Activated CD8-positive, alpha-beta memory T cell treated with anti-CD3 and anti-CD28 coated beads for 1 hour (primary cell): ENCODE data around the gene ACADVL.
A peak's percentile ranks its signal among the peaks of the same experiment; 100 is the strongest.
"Not testable (repeated sequence)": the region's sequence is repeated elsewhere in the genome, so short reads cannot be mapped to it uniquely, and the experiment has no call there.

Experiments used
- DNase-seq, 2 donors: peaks; one replicate each; pipeline ENCODE4 v3.0.0-alpha.2; 2020; ENCODE audit warnings: low read depth in 1 of 2; ENCODE audit errors: extremely low read depth in 1 of 2

Gene ACADVL

DNA sequence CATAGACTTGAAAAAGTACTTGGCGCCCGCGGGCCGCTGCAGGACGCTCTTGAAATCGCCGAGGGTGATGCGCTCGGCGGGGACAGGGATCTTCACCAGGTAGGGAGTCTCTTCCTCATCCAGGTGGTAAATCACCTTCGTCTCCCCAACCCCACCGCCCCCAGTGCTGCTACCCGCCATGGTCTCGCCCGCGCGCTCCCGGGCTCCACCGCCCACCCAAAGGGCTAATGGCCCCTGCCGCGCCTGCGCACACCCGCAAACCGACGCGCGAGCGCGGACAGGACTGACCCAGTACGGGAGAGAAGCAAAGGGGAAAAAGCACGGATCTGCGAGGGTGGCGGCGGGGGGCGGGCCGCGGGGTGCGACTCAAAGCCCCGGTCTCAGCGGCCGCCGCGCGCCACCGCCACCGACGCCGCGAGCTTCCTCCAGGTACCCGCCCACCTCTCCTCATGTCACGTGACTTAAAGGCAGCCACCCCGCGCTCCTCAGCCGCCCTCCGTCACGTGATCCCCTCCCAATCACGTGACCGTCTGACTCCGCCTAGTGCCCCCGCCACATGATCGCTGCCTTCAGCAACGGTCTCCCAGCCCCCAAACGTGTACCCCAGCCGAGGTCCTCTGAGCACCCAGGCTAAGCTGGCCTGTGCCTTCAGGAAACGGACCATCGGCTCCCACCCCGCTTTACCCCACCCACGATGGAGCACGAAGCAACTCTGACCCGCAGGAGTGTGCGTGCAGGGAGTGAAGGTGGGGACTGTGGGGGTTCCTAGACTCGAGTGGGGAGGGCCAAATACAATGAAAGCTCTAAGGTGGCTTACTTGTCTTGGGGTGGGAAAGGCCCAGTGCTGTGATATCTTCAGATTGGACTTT, 14.6 kb downstream of the ACADVL start, which contains the start of gene DVL2:
Gene DVL2 (minus strand): TSS at position 435 of the 869 bp plus-strand sequence. CDS start 255 bp downstream, at position 180.
- DNase-seq, result peak; percentile 83 to 87

DNA sequence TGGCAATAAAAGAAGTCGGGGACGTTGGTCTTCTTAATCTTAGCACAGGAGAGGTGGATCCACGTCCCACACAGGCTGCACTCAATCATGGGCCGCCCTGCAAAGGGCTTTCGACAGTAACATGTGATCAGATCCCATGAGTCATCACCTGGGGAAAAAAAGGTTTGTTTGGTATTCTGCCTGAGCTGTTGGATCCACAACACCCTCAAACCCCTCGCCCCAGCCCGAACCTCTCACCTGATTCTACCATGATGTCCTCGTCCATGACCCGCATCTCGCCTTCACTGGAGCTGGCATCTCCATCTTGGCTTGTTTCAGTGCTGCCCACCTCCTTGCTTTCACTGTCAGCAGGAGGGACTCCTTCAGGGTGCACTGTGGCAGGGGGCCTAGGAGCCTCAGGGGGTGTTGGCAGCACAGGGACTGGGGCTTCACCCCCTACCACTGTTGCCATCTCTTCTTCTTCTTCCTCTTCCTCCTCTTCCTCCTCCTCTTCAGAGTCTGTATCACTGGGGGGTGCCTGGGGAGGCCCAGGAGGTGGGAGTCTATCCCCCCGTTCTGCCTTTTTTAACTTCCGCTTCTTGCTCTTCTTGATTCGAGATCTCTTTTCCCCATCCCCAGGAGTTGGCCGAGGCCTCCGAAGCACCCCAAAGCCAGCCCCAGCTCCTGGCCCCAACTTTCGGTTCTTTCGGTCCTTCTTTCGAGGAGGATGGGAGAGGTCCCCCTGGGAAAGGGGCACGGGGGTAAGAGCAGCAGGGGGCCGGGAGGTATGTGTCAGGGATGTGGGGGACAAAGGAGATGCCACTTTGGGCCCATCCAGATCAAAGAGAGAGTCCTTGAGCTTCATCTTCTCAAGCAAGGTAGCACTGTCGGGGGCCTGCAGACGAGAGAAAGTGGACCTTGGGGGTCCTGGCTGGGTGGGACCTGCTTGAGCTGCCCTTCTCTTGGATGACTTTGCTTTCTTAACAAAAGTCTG, 16.2 kb downstream of the ACADVL start:
- no peak for DNase-seq

DNA sequence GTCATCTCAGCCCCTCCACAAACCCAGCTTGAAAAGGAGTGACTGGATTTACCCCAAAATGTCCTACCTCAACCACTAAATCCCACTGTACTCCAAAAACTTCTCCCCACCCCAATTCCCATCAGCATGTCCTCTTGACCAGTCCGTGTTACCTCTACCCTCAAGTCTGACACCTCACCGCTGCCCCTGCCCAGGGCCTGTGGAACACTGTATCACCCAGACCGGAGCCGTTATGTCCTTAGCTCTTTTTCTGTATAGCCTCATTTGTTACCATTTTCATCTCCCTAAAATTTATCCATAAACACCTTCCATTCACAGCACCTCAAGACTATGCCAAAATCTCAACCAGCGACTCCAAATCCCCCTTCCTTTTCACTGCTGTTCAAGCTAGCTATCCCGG, 17.1 kb downstream of the ACADVL start:
- no peak for DNase-seq

DNA sequence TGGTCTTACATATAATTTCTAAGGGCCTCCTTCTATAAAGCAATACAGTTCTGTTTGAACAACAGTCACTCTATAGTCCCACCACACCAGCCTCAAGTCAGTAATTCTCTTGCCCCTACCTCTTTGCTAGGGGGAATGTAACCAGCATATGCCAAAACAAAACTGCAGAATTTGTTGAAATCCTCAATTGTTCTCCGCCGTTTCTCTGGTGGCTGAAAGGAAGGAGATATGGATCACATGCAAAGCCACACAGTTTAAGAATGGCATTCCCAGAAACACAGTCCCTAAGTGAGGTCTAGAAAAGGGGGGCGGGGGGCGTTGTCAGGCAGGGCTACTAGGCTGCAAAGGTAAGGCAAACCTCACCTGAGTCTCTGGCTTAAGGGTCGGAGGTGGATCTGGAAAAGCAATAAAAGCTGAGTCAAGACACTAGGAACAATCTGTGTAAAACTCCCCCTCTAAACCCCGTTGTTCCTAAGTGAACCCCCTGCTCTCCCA, 17.6 kb downstream of the ACADVL start:
- no peak for DNase-seq

DNA sequence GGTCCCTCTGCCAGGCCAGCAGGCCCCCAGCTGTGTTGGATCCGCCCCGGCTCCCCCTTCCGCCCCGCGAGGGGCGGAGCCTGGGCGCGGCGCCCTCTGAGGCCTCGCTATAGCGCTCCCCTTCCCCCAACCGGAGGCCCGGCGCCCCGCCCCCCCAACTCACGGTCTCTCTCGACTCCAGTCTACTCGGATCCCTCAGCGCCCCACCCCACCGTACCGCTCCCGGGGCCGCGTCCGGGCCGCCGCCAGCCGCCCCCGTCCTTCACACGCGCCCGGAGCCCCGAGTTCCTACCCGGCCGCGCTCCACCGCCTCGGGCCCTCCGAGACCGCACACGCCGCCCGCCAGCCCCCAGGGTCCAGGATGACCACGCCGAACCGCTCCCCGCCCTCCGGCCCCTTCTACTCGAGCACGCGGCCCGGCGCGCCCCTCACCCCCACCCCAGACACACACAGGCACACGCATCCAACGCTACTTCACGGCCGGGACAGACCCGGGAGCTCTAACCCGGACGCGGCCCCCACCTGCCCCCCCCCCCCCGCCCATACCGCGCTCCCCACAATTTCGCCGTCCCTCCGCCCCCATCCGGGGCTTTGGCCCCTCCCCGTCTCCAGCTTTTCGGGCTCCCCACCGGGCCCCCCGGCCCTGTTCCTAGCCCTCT, 18.2 kb downstream of the ACADVL start:
- DNase-seq, result peak in 1 of 2 donors; percentile 79

DNA sequence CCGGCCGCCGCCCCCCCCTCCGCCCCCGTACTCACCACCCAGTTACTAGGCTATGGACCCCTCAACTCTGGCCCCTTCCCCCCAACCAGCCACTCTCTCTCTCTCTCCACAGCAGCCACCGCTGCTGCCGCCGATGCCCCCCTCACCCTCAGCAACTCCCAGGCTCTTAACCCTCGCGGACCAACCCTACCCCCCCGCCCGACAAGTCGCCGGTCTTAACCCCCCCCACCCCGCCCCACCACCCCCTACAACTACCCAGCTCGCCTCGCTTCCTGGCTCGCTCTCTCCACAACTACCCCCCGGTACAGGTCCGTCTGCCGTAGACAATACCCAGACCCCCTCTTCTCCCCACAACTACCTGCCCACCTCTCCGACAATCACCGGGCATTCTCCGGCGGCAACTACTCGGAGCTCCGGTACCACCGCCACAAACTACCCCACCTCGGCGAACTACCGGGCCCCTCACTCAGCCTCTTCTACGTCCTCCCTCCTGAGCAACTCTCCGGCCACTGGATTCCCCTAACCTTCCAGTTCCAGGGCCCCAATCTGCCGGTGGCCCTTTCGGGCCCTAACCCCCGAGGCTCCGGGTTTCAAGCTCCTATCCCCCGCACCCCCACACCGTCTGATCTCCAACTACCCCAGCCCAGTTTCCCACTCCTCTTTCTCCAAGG, 18.8 kb downstream of the ACADVL start:
- no peak for DNase-seq

DNA sequence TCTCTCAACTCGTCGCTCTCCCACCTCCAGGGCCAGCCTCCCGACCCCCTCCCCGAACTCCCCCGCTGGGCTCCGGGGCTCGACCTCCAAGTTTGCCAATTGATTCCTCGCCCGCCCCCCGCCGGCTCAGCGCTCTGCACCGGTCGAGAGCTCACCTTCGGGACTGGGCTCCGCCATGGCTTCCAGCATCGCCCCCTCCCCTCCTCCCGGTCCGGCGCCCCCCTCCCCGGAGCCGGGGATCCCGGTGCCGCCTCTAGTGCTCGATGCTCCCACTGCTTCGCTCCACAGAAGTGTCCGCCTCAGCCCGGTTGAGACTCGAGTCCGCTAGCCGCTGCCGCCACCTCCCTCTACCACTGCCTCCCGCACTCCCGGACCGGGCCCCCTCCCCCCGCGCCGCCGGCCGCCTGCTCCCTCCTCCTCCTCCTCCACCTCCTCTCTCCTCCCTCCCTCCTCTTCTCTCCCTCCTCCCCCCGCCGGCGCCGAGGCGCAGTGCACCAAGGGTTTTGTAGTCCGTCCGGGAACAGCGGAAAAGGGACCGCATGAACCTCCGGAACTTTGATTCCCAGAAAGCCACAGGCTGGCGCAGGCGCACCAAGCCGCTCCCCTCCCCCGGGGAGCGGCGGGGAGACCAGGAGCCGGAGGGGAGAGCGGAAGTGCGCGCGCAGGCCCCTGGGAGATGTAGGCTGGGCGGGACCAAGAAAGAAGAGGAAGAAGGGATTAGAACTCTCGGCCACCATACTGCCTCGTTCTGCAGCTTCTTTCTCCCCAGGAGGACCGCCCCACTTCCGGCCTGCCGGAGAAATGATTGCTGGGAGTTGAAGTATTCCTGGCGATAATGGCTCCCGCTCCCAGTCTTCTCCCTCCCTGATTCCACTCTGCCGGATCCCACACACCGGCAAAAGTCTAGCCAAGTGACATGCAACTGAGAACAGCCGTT, 19.6 kb downstream of the ACADVL start, which contains the start of gene PHF23:
Gene PHF23 (minus strand): TSS at position 367 of the 937 bp plus-strand sequence. CDS start 178 bp downstream, at position 189.
- DNase-seq, result peak; percentile 93

DNA sequence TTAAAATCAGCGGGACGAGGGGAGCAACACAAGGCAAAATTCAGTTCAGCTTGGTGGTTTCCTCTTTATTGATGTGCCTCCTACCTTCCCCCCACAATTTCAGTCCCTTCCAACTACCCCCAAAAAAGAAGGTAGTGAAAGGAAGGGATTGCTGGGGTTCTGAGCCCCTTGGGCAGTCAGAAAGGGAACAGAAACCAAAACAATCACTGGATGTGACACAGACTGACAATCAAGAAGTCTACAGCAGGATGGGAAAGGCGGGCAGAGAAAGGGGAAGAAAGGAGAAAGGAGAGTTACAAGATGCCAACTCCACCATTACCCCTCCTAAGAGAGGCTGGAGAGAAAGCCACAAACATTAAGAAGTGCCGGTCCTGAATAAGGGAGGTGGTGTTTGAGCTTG, 20.6 kb downstream of the ACADVL start:
- DNase-seq, result no peak

DNA sequence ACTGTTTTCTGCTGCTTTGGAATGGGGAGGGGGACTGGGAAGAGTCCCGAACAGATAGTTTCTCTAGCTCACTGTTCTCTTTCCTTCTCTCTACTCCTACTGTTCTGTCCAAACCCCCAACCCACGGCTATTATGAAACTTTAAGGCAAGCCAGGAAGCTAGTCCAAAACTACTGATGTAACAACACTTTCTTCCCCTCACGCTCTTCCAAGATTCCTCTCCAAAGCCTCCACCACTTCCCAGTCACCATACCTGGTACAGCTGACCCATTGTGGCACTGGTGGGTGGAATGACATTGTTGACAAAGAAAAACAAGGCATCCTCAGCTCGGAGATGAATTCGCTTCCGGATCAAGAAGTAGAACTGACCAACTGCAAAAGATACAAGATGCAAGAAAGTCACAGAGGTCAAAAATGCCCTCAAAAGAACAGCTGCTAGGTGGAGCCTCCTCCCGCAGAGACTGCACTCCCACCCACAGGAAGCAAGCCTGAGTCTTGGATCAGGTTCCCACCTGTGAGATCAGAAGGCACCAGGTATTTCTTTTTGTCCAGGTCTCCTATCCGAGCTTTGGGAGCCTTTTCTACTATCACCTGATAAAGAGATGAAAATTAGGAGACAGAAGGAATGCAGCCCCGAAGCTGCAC, 21.5 kb downstream of the ACADVL start:
- no peak for DNase-seq

DNA sequence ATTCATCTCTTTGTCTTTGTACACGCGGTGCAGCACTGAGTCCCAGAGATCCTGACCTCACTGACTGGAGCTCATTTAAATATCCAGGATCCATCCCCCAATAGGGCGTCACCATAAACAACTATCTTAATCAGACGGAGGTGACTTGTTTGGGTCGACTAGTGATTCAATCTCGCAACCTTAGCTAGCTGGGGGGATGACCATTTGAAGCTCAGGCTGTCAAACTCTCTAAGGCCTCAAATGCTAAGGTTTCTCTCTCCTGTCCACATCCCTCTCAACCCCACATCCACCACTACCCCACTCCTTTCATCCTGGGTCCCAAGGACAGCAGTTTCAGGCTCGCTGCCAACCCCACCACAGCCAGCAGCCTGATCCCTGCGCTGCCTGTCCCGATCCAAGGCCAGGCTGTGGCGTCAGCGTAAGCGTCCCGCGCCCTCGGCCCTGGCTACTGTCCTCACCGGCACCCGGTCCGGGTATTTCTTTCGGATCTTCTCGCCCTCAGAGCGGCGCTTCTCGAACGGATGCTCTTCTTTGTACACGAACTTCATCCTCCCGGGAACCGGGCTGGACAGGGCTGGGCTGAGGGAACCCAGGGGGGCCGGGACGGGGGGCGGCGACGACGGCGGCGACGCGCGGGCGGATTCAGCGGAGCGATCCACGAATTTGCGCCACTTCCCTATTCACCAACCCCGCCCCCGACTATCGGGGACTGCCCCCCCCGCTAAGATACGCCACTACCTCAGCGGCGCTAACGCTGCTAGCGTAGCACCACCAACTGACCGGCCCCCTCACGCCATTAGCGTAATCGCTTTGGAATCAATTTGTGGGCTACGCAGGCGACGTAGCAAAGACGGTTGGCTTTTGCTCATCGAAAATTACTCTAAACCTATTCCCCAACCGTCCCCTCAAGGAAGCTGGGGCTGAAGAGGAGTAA, 22.3 kb downstream of the ACADVL start, which contains the start of gene GABARAP:
Gene GABARAP (minus strand): TSS at position 667 of the 934 bp plus-strand sequence. CDS start 119 bp downstream, at position 548.
- peak; percentile 81 to 89 for DNase-seq

DNA sequence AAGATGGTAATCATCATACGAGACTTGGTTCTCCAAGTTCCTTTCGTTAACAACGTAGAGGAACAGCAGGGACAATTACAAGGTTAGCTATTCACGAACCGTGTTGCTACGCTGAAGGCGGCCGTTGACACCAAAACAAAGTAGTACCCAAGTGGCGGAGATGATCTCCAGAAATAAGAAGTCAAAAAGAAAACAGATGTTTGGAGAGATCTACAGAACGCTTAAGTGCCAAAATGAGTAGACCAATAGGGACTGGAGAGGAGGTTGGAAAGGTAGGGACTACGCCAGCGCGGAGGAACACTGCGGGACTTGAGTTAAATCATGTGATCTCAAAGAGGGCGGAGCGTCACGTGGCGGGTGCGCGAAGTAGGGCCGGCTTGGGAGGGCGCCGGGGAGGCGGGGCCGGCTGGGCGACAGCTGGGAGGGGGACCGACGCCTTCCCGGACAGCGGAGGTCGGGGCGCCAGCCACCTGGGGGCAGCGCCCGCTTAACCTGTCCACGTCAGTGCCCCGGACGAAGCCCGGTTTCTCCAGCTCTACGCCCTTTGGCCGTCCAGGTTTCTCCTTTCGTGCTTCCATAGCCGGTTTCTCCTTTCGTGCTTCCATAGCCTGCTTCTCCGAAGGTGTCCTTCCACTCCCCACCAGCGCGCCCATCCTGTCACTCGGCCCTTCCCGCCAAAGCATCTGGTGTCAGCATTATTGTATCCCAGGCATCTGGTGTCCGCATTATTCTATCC, 23.1 kb downstream of the ACADVL start:
- peak; percentile 90 to 92 for DNase-seq

DNA sequence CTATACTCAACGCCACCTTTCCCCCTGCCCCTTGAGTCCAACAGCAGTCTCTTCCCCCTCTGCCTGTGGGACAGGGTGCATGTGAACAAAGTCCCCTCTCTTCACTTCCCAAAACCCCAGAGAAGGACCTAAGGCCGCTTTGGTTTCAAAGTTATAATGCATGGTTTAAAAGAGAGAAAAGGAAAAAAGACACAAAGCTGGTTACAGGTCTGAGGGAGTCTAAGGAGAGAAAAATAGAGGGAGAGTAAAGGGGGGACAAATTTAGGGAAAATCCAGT, 23.7 kb downstream of the ACADVL start:
- no peak for DNase-seq

DNA sequence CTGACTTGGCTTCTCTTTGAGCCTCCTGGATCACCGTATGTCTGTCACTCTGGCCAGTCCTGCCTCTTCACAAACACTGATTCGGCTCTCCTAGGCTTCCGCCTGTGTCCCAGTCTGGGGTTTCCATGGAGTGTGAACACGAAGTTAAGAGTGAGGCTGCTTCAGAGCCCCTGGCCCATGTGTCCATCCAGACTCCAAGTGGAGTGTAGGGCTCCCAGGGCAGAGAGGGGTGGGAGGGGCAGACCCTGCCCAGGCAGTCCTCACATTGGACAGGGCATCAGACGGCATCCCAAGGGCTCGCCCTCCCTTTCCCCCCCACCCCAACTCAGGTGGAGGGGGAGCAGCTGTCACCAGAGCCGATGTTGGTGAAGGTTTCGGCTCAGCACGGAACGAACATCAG, 24.1 kb downstream of the ACADVL start:
- DNase-seq, result not testable (repeated sequence)

DNA sequence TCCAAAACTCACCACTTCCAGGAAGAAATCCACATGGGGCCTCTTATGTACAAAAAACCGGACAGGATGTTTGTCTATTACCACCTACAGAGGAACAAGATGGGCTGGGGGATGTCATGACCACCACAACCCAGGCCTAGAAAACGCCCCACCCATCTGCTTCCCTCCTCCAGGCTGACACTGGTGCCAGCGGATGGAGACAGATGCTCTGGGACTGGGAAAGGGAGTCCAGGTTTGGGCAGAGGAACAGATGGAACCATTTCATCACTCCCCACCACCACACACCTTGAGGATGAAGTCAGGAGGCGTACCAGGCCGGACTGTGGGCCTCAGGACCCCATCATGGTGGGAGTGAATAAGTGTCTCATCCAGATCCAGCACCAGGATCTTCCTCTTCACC, 27.0 kb downstream of the ACADVL start:
- DNase-seq, result no peak

DNA sequence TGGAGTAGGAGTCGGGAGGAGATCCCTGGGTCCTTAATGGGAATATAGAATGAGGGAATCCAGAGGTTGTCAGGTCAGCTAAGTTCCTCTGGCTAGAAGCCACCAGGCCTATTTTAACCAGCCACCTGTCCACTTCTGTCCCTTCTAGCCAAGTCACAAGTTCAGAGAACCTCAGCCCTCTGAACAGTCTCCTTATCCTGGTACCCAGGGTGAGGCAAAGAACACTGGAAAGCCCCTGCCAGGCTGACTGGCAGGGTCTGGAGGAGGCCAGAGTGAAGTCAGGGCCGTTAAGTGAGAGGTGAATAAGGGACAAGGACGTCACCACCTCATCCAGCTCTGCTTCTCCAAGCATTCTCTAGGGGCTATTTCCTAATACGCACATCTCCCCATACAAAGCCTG, 29.1 kb downstream of the ACADVL start:
- DNase-seq, result no peak

DNA sequence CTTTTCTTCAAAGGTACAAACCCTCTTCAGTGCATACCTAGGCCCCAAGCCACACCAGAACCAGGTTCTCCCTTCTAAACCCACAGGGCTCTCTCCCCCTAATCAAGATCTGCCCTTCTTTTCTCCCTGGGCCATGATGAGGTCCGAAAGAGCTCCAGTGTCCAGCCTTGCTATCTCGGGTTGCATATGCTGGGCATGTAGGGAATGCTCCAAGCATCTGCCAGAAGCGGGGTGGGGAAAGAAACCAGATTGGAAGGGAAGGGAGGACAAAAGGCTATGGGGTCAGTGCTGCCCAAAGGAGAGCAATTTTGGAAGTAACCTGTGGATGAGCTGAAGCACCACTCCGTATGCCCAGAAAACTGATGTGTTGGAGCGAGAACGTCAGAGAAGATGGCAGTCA, 29.5 kb downstream of the ACADVL start:
- DNase-seq, result no peak

DNA sequence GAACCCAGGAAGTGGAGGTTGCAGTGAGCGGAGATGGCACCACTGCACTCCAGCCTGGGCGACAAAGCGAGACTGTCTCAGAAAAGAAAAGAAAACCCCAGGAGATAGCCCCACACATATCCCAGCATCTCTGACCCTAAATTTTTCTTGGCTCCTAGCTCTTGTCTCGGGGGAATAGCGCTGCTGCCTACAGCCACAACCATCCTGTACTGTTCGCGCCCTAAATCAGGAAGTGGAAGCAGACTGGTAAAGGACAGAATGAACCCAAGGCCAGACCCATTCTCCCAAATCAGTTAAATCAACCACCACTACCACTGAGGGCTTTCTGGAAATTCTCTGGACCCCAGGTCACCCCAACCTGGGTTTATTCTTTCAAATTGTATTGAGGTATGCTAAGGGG, 30.1 kb downstream of the ACADVL start:
- no peak for DNase-seq
